ENCODE measurements around the gene TECRL. TPM values are rescaled to one million over a fixed set of nuclear protein-coding genes. Genes with fewer than 3 reads are reported as not detected.
A peak's percentile ranks its signal among the peaks of the same experiment; 100 is the strongest.

TECRL gene
- not detected in 2 replicates for total RNA-seq (2012; rRNA removed)
- polyA plus RNA-seq (2012; rRNA removed), result not detected in 2 replicates
- not detected in 2 replicates for polyA plus RNA-seq (2012; cell fraction: cytosol; rRNA removed)
- not detected in 2 replicates for polyA plus RNA-seq (2012; cell fraction: nucleus; rRNA removed; ENCODE audit: low replicate concordance)
- not detected for Bru-seq, nascent RNA
- percentile 1 among the genes with signal in this experiment for BruChase-seq, experiment 1, labeled RNA remaining after a 6-hour chase
- not detected for BruChase-seq, experiment 2, labeled RNA remaining after a 2-hour chase
- long read RNA-seq, result 0 reads

DNA sequence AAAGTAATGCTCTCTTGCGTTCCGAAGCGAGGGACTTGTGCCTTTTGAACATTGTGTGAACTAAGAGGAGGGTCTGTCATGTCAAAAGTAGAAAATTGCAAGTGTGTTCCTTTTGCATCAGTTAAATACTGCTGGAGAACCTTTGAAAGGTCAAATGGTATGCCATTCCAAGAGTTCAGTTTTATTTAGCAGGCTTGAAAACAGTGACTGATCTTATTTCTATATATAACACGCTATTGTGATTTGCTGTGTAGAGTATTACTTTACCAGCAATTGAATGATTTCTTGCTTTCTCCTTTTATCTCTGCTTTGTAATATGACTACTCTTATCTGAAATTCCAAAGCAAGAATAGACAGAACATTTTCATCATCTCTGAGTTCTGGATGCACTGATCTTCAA, at the start of gene TECRL:
Gene TECRL, minus strand, starts transcription at position 151 of the 400 bp plus-strand sequence. Its CDS starts 99 bp downstream, at position 52.
- no TSS peak for BruUV-seq (replicated peaks)
- no peak within 1 kb of the TSS for H3K18ac ChIP-seq (ENCODE audit: low read depth, low read length)
- no peak within 1 kb of the TSS for H3K23ac ChIP-seq (ENCODE audit: low read depth, low read length)
- no peak within 1 kb of the TSS for H2AK5ac ChIP-seq (ENCODE audit: low read depth, low read length)
- no peak within 1 kb of the TSS for H3K4me3 ChIP-seq (ENCODE audit: insufficient read depth, low read depth, low read length)
- H3K4ac ChIP-seq (ENCODE audit: low read depth, low read length), result no peak within 1 kb of the TSS
- CTCF ChIA-PET, result no interaction called here
- no peak within 1 kb of the TSS for H3K9ac ChIP-seq (ENCODE audit: low read depth, low read length)
- H3K14ac ChIP-seq (replicated peaks; ENCODE audit: low read depth, low read length), result no peak within 1 kb of the TSS
- no peak within 1 kb of the TSS for H2BK15ac ChIP-seq (ENCODE audit: low read depth, low read length)
- POLR2A ChIA-PET (ENCODE audit: unreplicated experiment), result no interaction called here
- DNase-seq, result no peak
- no peak within 1 kb of the TSS for H2BK120ac ChIP-seq (ENCODE audit: low read depth, low read length)
- no peaks in the 10 kb centered on the region for H3K27me3 ChIP-seq (ENCODE audit: control insufficient read depth, insufficient read depth, low read length)
- H3K9me1 ChIP-seq (ENCODE audit: insufficient read depth, low read length), result no peaks in the 10 kb centered on the region
- TF ChIP-seq RAD21 (IDR thresholded peaks at IDR 0.05; ENCODE audit: low read length) (no peak), FOS (IDR thresholded peaks at IDR 0.05; ENCODE audit: low read depth, low read length) (no peak), POLR2A (IDR thresholded peaks at IDR 0.05; ENCODE audit: low read depth, low read length) (no peak), MXI1 (IDR thresholded peaks at IDR 0.05; ENCODE audit: borderline replicate concordance, low read depth, low read length) (no peak), CTCF (conservative IDR thresholded peaks at IDR 0.05; ENCODE audit: low read depth, low read length) (no peak), ELK1 (IDR thresholded peaks at IDR 0.05; ENCODE audit: borderline replicate concordance, low read depth, low read length) (no peak), SMC3 (IDR thresholded peaks at IDR 0.05; ENCODE audit: low read depth, low read length) (no peak), BHLHE40 (IDR thresholded peaks at IDR 0.05; ENCODE audit: low read depth, low read length) (no peak), MAFK (IDR thresholded peaks at IDR 0.05; ENCODE audit: low read depth, low read length) (no peak), CEBPB (IDR thresholded peaks at IDR 0.05; ENCODE audit: low read depth, low read length) (no peak), NFE2L2 (IDR thresholded peaks at IDR 0.05; ENCODE audit: low read depth, low read length) (no peak), CHD1 (IDR thresholded peaks at IDR 0.05; ENCODE audit: low read depth, low read length) (no peak), RCOR1 (IDR thresholded peaks at IDR 0.05; ENCODE audit: insufficient replicate concordance, low read length) (no peak), RFX5 (IDR thresholded peaks at IDR 0.05; ENCODE audit: low read depth, low read length) (no peak)
- TF ChIP-seq, protein P1, sequence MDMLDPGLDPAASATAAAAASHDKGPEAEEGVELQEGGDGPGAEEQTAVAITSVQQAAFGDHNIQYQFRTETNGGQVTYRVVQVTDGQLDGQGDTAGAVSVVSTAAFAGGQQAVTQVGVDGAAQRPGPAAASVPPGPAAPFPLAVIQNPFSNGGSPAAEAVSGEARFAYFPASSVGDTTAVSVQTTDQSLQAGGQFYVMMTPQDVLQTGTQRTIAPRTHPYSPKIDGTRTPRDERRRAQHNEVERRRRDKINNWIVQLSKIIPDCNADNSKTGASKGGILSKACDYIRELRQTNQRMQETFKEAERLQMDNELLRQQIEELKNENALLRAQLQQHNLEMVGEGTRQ (IDR thresholded peaks at IDR 0.05; ENCODE audit: low read depth, low read length), result no peak
- H2BK20ac ChIP-seq (ENCODE audit: low read depth, low read length), result no peak within 1 kb of the TSS
- H4K5ac ChIP-seq (ENCODE audit: low read depth, low read length), result no peak within 1 kb of the TSS
- dilution Hi-C loops (cut with HindIII; ENCODE audit: low sequenced_read_pairs, unreplicated experiment), result no loop called here
- H3K4me2 ChIP-seq (ENCODE audit: low read depth, low read length), result no peak within 1 kb of the TSS
- H3K56ac ChIP-seq (ENCODE audit: extremely low read depth, insufficient read depth, low read length), result no peak within 1 kb of the TSS
- H3K4me1 ChIP-seq (ENCODE audit: control insufficient read depth, insufficient read depth, low read length), result no peaks in the 10 kb centered on the region
- H3K27ac ChIP-seq (ENCODE audit: insufficient read depth, low read length), result no peak within 1 kb of the TSS
- H3K36me3 ChIP-seq (ENCODE audit: control insufficient read depth, insufficient read depth, low read length), result no peaks in the 10 kb centered on the region
- no peak within 1 kb of the TSS for H4K91ac ChIP-seq (ENCODE audit: insufficient read depth, low read depth, low read length)
- no peak within 1 kb of the TSS for H2BK5ac ChIP-seq (ENCODE audit: low read depth, low read length, poor library complexity, severe bottlenecking)
- WGBS, 2 experiments (ENCODE audit: extremely low coverage in 2 of 2, insufficient read length in 1 of 2), result no CpG with 5 or more reads among the region's 4 CpGs
- in situ Hi-C loops (cut with MboI; ENCODE audit: low sequenced_read_pairs), result no loop called here
- intact Hi-C loops (cut with micrococcal nuclease), result no loop called here
- no peak within 1 kb of the TSS for H2AFZ ChIP-seq (replicated peaks; ENCODE audit: low read length, poor library complexity)
- no peak within 1 kb of the TSS for H2AK9ac ChIP-seq (replicated peaks; ENCODE audit: low read depth, low read length, poor library complexity)
- H3K79me1 ChIP-seq (ENCODE audit: low read depth in 1 of 2, low read length in 2 of 2), result no peaks in the 10 kb centered on the region
- no peaks in the 10 kb centered on the region for H4K20me1 ChIP-seq (ENCODE audit: insufficient read depth, low read length)
- H3K9me3 ChIP-seq (ENCODE audit: control insufficient read depth, insufficient read depth, low read length), result no peaks in the 10 kb centered on the region; the same call in 1 of the 2 replicates
- no peak for ATAC-seq (ENCODE audit: low read depth)
- H4K8ac ChIP-seq (ENCODE audit: low read depth in 2 of 2, low read length in 2 of 2), result no peak within 1 kb of the TSS
